Gastrocnemius medialis (tissue), 4 donors: Measurements from ENCODE around the gene CDKN2AIP. TPM values are rescaled to one million over a fixed set of nuclear protein-coding genes. Genes with fewer than 3 reads are reported as not detected.
A peak's percentile ranks its signal among the peaks of the same experiment; 100 is the strongest.
"Not testable (repeated sequence)": the region's sequence is repeated elsewhere in the genome, so short reads cannot be mapped to it uniquely, and the experiment has no call there.

Experiments
- ATAC-seq, 2 donors: fragments of 150-250 bp; one replicate each; pipeline ENCODE4 v1.9.1; 2016
- DNase-seq, 2 donors: peaks; one replicate each; pipeline ENCODE4 v3.0.0-alpha.2; 2019
- H3K27ac ChIP-seq, 4 donors: fragments of 200-600 bp; sonication (generic); 1 replicate in 1 of 4; 2 replicates in 3 of 4; pipeline ENCODE4 v1.5.1; 2016 to 2018; ENCODE audit warnings: mild to moderate bottlenecking in 2 of 4, moderate library complexity in 1 of 4
- H3K27me3 ChIP-seq, 3 donors: fragments of 200-600 bp; sonication (generic) in 2 of 3; 1 replicate in 1 of 3; 2 replicates in 2 of 3; pipeline versions ENCODE4 v1.5.1 to v1.6.0; 2016 to 2019; ENCODE audit warnings: mild to moderate bottlenecking in 1 of 3, moderate library complexity in 1 of 3
- H3K36me3 ChIP-seq, 2 donors: fragments of 200-600 bp; sonication (generic) in 1 of 2; one replicate each; pipeline ENCODE4 v1.5.1; 2017 to 2018
- H3K4me1 ChIP-seq, 2 donors: fragments of 200-600 bp; sonication (generic) in 1 of 2; one replicate each; pipeline ENCODE4 v1.5.1; 2016 to 2017; ENCODE audit warnings: mild to moderate bottlenecking in 2 of 2
- H3K4me3 ChIP-seq, 4 donors: fragments of 200-600 bp; sonication (generic) in 3 of 4; 1 replicate in 1 of 4; 2 replicates in 3 of 4; pipeline ENCODE4 v1.5.1; 2016 to 2019; ENCODE audit warnings: mild to moderate bottlenecking in 2 of 4
- H3K9me3 ChIP-seq, 3 donors: fragments of 200-600 bp; sonication (generic) in 2 of 3; 1 replicate in 1 of 3; 2 replicates in 2 of 3; pipeline ENCODE4 v1.5.1; 2016 to 2019
- POLR2A ChIP-seq, 2 donors: fragments of 450-650 bp; IDR thresholded peaks; one replicate each; pipeline ENCODE4 v1.6.1; 2017; ENCODE audit warnings: antibody characterized with exemption in 2 of 2, mild to moderate bottlenecking in 2 of 2, moderate library complexity in 2 of 2
- in situ Hi-C, 4 donors: fragments of 200-750 bp; cut with MboI; loops; one replicate each; pipeline versions ENCODE4 v1.15.0 to v1.8.0; 2017; ENCODE audit warnings: low sequenced_read_pairs in 4 of 4
- intact Hi-C: fragments of 100-400 bp; cut with DNase I; formaldehyde crosslinking; loops from one replicate; pipeline ENCODE4 v1.15.1; 2023; ENCODE audit warnings: low total_unique reads
- total RNA-seq, 4 donors: library from RNA; depleted of rRNA; stranded (reverse); fragments of >200 nt; gene quantifications; one replicate each; pipeline versions ENCODE4 v1.1.0 to v1.2.3, GENCODE V29; 2016
- TF ChIP-seq, protein P1 (sequence below), 5 experiments: fragments of 450-650 bp in 3 of 5; fragments of 200-600 bp in 2 of 5; sonication (generic) in 2 of 5; IDR thresholded peaks in 4 of 5; conservative IDR thresholded peaks in 1 of 5; 1 replicate in 4 of 5; 2 replicates in 1 of 5; pipeline ENCODE4 v1.5.1; 2016 to 2019; ENCODE audit warnings: antibody characterized with exemption in 5 of 5, mild to moderate bottlenecking in 3 of 5, moderate library complexity in 3 of 5

The CDKN2AIP gene
- total RNA-seq, 4 donors from 2014 or later, result 9.2 to 17.3 (median 12.2) TPM

DNA sequence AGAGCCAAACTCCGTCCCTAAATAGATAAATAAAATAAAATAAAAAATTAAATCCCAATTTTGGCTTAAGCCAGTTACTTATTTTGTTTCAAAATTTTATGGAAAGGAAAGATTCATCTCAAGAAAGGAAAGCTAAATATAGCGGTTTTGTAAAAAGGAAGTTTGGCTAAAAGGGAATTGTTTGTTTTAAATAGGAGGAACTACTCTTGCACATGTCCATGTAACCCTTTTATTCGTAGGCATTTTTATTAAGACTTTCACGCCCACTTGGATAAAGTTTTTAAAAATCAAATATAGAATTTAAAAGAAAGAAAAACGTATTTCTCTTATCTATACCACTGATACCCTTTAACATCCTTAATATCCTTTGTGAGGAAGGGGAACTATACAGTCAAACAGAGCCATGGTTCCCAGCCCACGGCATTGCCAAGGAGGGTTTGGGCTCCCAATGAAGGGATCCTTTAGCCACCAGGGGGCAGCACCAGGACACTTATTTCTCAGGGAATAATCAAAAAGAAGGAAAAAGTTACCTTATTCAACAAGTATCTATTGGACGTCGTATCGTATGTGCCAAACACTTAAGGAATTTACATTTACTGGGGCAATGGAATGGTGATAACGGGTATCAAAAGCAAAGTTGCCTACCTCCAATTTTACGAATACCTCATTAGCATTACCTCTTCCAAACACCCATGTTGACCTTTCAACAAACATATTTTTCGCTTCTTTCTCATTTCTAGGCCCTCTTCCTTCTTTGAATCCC, 27.7 kb downstream of the CDKN2AIP start:
- Histone ChIP-seq H3K4me1 (peaks cover 0 to 4% of the 10 kb centered on the region in 2 donors), H3K9me3 (no peaks in the 10 kb centered on the region), H3K27ac (no peak overlapping the region), H3K36me3 (no peaks in the 10 kb centered on the region), H3K4me3 (peak overlapping the region in 3 of 4 donors; percentile 11 to 27 (median 14)), H3K27me3 (no peaks in the 10 kb centered on the region)
- ATAC-seq, result peak; percentile 85 to 86
- DNase-seq, result peak; percentile 58 to 68
- TF ChIP-seq, protein P1, sequence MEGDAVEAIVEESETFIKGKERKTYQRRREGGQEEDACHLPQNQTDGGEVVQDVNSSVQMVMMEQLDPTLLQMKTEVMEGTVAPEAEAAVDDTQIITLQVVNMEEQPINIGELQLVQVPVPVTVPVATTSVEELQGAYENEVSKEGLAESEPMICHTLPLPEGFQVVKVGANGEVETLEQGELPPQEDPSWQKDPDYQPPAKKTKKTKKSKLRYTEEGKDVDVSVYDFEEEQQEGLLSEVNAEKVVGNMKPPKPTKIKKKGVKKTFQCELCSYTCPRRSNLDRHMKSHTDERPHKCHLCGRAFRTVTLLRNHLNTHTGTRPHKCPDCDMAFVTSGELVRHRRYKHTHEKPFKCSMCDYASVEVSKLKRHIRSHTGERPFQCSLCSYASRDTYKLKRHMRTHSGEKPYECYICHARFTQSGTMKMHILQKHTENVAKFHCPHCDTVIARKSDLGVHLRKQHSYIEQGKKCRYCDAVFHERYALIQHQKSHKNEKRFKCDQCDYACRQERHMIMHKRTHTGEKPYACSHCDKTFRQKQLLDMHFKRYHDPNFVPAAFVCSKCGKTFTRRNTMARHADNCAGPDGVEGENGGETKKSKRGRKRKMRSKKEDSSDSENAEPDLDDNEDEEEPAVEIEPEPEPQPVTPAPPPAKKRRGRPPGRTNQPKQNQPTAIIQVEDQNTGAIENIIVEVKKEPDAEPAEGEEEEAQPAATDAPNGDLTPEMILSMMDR (IDR thresholded peaks at IDR 0.05 in 4 of 5, conservative IDR thresholded peaks at IDR 0.05 in 1 of 5), result peak; percentile 74 to 93 (median 85)
- no peak for TF ChIP-seq POLR2A (IDR thresholded peaks at IDR 0.05)
- intact Hi-C loops (loop anchor here (1.0 to 5.0 kb wide), 5 partner anchors 33 to 695 kb away; partner anchors contain the start of genes ING2, RWDD4 and TRAPPC11), in situ Hi-C loops (loop anchor here in 3 of 4 donors (5.0 to 10.0 kb wide), 4 partner anchors 130 to 193 kb away; partner anchors contain the start of genes RWDD4 (in 1 of the 3) and TRAPPC11 (in 1 of the 3))

DNA sequence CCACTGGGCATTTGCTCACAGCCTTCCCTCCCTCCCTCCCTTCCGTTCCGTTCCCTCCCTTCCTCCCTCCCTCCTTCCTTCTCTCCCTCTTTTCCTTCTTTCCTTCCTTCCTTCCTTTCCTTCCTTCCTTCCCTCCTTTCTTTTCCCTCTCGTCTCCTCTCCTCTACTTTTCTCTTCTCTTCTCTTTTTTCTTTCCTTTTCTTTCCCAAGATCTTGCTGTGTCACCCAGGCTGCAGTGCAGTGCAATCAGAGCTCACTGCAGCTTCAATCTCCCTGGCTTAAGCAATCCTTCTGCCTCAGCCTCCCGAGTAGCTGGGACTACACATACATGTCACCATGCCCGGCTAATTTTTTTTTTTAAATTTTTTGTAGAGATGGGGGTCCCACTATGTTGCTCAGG, 33.7 kb downstream of the CDKN2AIP start:
- no peaks in the 10 kb centered on the region for H3K4me1 ChIP-seq
- ATAC-seq (no peak), DNase-seq (no peak)
- H3K9me3 ChIP-seq, result no peaks in the 10 kb centered on the region
- intact Hi-C loops (no loop called here), in situ Hi-C loops (loop anchor here in 2 of 4 donors (10.0 kb wide), 2 partner anchors 177 to 187 kb away; partner anchors contain the start of genes RWDD4 (in 1 of the 2) and TRAPPC11 (in 1 of the 2))
- H3K27ac ChIP-seq, result no peak overlapping the region
- H3K36me3 ChIP-seq, result no peaks in the 10 kb centered on the region
- no peak overlapping the region for H3K4me3 ChIP-seq
- TF ChIP-seq POLR2A (IDR thresholded peaks at IDR 0.05), result no peak
- TF ChIP-seq, protein P1 (IDR thresholded peaks at IDR 0.05 in 4 of 5, conservative IDR thresholded peaks at IDR 0.05 in 1 of 5), result no peak
- H3K27me3 ChIP-seq, result no peaks in the 10 kb centered on the region

DNA sequence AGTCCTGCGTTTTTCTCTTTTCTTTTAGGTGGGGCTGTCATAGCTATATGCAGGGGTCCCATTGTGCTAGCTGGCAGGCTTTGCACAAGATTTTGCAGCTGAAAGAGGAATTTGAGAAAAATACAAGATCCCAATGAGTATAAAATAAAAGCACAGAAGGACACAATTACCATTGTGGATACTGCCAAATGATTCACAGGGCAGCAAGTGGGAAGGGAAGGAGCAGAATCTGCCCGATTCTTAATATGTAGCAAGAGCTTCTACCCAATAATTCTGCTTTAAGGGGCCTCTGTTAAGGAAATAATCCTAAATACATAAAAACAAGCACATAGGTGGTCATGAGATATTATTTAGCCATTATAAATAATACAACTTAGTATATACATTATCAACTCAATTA, 34.5 kb downstream of the CDKN2AIP start:
- Histone ChIP-seq H3K36me3 (no peaks in the 10 kb centered on the region), H3K4me1 (no peaks in the 10 kb centered on the region), H3K27me3 (no peaks in the 10 kb centered on the region), H3K9me3 (no peaks in the 10 kb centered on the region), H3K27ac (no peak overlapping the region), H3K4me3 (no peak overlapping the region)
- intact Hi-C loops (no loop called here), in situ Hi-C loops (loop anchor here in 2 of 4 donors (10.0 kb wide), 2 partner anchors 176 to 186 kb away; partner anchors contain the start of genes RWDD4 (in 1 of the 2) and TRAPPC11 (in 1 of the 2))
- DNase-seq (no peak), ATAC-seq (no peak)
- TF ChIP-seq, protein P1 (IDR thresholded peaks at IDR 0.05 in 4 of 5, conservative IDR thresholded peaks at IDR 0.05 in 1 of 5), result no peak
- no peak for TF ChIP-seq POLR2A (IDR thresholded peaks at IDR 0.05)

DNA sequence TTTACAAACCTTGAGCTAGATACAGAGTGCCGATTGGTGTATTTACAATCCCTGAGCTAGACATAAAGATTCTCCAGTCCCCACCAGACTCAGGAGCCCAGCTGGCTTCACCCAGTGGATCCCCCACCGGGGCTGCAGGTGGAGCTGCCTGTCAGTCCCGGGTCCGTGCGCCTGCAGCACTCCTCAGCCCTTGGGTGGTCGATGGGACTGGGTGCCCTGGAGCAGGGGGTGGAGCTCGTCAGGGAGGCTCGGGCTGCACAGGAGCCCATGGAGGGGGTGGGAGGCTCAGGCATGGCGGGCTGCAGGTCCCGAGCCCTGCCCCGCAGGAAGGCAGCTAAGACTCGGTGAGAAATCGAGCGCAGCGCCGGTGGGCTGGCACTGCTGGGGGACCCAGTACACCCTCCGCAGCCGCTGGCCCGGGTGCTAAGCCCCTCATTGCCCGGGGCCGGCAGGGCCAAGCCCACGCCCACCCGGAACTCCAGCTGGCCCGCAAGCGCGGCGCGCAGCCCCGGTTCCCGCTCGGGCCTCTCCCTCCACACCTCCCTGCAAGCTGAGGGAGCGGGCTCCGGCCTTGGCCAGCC, 38.2 kb downstream of the CDKN2AIP start:
- in situ Hi-C loops, H3K4me3 ChIP-seq, intact Hi-C loops, H3K4me1 ChIP-seq, H3K27ac ChIP-seq, H3K27me3 ChIP-seq, DNase-seq, ATAC-seq, H3K36me3 ChIP-seq, H3K9me3 ChIP-seq: not testable (repeated sequence)

DNA sequence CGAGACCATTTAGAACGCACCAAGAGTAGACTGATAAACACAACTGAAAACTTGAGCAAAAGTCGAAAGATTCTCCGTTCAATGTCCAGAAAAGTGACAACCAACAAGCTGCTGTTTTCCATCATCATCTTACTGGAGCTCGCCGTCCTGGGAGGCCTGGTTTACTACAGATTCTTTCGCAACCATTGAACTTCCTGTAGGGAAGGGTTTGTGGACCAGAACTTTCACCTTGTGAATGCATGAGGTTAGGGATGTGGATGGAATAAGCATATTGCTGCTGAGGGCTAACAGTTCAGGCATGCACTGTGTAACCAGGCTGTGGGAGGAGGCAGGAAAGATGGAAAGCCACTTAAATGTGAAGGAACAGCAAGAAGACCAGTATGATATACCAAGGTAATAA, 39.6 kb downstream of the CDKN2AIP start:
- H3K27me3 ChIP-seq, result no peaks in the 10 kb centered on the region
- no peak overlapping the region for H3K4me3 ChIP-seq
- in situ Hi-C loops (no loop called here), intact Hi-C loops (no loop called here)
- ATAC-seq (no peak), DNase-seq (no peak)
- H3K36me3 ChIP-seq, result no peaks in the 10 kb centered on the region
- TF ChIP-seq POLR2A (IDR thresholded peaks at IDR 0.05), result no peak
- TF ChIP-seq, protein P1 (IDR thresholded peaks at IDR 0.05 in 4 of 5, conservative IDR thresholded peaks at IDR 0.05 in 1 of 5), result no peak
- no peak overlapping the region for H3K27ac ChIP-seq
- H3K9me3 ChIP-seq, result no peaks in the 10 kb centered on the region
- no peaks in the 10 kb centered on the region for H3K4me1 ChIP-seq
